ENCODE results near the gene KRTAP17-1.

KRTAP17-1 gene

DNA sequence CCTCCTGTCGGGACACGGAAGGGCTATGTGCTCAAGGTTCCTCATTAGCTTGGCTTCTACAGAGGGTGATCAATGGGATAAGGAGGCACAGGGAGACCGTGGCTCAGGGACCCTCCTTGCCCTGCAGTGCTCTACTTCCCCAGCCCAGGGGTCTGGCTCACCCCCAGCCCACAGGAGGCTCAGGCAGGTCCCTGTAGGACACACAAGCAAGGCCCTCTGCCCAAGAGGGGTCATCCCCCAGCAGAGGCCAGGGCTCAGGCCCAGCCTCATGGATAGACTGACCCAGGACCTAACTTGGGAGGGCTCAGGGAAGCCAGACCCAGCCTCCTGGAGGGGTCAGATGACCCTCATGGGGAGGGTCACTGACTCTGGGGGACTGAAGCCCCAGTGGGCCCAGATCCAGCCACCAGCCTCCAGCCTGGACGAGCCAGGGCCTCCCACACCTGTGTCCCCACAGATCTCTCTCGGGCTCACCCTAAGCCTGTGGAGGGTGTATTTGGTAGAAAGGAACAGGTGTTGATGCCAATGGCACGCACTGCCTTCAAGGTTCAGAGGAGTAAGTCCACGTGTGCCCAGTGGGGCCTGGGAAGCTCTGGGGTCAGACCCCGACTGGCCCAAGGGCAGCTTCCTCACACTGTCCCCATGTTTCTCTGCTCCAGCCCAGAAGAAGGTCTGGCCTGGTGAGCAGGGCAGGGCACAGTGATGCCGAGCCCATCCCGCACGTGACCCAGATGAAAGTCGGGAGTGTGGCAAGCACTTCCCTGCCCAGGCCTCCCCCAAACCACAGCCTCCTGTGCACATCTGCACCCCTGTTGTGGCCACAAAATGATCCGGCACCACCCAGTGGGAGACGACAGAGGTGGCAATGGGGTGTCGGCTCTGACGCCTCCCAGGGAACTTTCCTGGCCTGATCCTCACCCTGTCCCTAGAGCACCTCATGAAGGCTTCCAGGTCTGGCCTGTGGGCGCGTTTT, 10.9 kb upstream of the KRTAP17-1 start:
- no peaks in the 10 kb centered on the region for H3K4me1 Mint-ChIP-seq (ENCODE audit: low read depth)
- no peak overlapping the region for H3K4me3 Mint-ChIP-seq
- no peak for DNase-seq (ENCODE audit: low spot score)
- no peaks in the 10 kb centered on the region for H3K9me3 Mint-ChIP-seq
- no peaks in the 10 kb centered on the region for H3K36me3 Mint-ChIP-seq (ENCODE audit: low read depth)
- H3K27me3 Mint-ChIP-seq (ENCODE audit: low read depth): no peaks in the 10 kb centered on the region
- H3K27ac Mint-ChIP-seq: no peak overlapping the region

DNA sequence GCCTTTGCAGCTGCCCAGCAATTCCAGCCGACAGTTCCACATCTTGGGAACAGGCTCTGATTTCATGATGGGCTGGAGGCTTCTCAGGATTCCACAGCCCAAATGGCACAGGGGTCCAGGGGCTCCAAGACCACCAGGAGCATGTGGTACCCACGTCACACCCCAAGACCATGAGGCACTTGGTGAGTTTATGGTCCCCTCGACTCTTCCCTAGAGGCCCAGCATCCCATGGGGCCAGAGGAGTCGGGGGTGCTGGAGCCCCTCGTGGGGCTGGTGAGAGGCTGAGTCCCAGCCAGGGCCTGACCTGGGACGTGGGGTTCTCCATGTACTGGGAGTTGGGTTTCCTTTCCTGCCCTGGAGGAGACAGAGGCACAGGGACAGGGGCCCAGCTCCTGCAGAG, 10.1 kb upstream of the KRTAP17-1 start:
- Mint-ChIP-seq H3K4me3 (no peak overlapping the region), H3K36me3 (ENCODE audit: low read depth) (no peaks in the 10 kb centered on the region), H3K27ac (no peak overlapping the region), H3K4me1 (ENCODE audit: low read depth) (no peaks in the 10 kb centered on the region), H3K9me3 (no peaks in the 10 kb centered on the region), H3K27me3 (ENCODE audit: low read depth) (no peaks in the 10 kb centered on the region)
- DNase-seq (ENCODE audit: low spot score): no peak

DNA sequence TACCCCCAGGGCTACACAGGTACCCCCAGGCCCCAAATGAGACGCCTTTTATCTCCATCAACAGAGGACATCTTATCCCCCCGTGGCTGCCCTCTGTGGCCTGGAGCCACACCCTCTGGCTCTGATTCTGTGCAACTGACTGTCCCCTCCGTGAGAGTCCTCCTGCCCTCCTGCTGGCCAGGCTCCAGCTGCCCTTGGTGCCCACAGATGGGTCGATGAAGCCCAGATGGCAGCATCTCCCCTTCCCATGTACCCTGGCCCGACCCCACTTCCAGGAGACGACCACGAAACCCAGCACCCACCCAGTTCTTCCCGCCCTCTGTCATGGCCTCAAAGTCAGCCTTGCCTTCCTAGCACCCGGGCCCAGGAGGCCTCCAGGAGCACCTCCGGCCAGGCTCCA, 9.6 kb upstream of the KRTAP17-1 start:
- no peak overlapping the region for H3K4me3 Mint-ChIP-seq
- no peaks in the 10 kb centered on the region for H3K36me3 Mint-ChIP-seq (ENCODE audit: low read depth)
- peaks cover under 1% of the 10 kb centered on the region for H3K27me3 Mint-ChIP-seq (ENCODE audit: low read depth)
- DNase-seq (ENCODE audit: low spot score): no peak
- H3K27ac Mint-ChIP-seq: no peak overlapping the region
- H3K4me1 Mint-ChIP-seq (ENCODE audit: low read depth): no peaks in the 10 kb centered on the region
- no peaks in the 10 kb centered on the region for H3K9me3 Mint-ChIP-seq

DNA sequence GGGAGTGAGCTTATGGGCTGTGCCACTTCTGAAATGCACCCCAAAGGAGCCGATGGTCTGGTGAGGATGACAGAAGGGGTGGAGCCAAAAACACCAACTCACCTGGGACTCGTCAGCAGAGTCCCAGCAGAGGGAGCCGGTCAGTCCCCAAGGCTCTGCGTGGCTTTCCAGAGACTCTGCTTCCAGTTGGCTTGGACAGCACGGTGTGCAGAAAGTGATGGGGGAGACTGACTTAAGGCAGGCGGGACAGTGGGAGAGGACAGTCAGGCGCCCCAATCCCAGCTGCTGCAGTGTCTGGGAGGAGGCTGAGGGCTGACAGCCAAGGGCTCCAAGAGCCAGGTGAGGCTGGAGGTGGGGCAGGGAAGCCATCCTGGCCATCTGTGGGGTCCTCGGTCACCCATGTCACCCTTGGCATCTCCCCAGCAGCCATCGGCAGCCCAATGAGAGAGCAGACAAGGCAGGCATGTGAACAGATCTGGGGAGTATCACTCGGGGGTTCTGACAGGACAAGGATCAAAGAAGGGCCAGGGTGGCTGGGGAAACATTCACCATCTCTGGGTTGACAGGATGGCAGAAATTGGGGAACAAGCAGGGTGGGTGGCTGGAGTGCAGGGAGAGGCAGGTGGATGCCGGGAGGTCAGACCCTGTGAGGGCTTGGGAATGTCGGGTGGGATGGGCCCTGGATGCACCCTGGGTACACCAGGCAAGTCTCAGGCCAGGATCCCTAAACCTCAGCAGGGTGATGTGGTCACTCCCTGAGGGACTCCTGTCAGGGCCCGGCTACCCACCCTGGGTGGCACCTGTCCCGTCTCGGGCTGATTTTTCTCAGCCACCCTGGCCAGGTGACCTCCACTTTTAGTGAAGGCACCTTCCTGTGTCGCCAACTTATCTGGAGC, 8.9 kb upstream of the KRTAP17-1 start:
- H3K27me3 Mint-ChIP-seq (ENCODE audit: low read depth): peaks cover 3% of the 10 kb centered on the region
- no peak overlapping the region for H3K27ac Mint-ChIP-seq
- H3K4me1 Mint-ChIP-seq (ENCODE audit: low read depth): no peaks in the 10 kb centered on the region
- DNase-seq (ENCODE audit: low spot score): no peak
- no peak overlapping the region for H3K4me3 Mint-ChIP-seq
- no peaks in the 10 kb centered on the region for H3K36me3 Mint-ChIP-seq (ENCODE audit: low read depth)
- H3K9me3 Mint-ChIP-seq: no peaks in the 10 kb centered on the region

DNA sequence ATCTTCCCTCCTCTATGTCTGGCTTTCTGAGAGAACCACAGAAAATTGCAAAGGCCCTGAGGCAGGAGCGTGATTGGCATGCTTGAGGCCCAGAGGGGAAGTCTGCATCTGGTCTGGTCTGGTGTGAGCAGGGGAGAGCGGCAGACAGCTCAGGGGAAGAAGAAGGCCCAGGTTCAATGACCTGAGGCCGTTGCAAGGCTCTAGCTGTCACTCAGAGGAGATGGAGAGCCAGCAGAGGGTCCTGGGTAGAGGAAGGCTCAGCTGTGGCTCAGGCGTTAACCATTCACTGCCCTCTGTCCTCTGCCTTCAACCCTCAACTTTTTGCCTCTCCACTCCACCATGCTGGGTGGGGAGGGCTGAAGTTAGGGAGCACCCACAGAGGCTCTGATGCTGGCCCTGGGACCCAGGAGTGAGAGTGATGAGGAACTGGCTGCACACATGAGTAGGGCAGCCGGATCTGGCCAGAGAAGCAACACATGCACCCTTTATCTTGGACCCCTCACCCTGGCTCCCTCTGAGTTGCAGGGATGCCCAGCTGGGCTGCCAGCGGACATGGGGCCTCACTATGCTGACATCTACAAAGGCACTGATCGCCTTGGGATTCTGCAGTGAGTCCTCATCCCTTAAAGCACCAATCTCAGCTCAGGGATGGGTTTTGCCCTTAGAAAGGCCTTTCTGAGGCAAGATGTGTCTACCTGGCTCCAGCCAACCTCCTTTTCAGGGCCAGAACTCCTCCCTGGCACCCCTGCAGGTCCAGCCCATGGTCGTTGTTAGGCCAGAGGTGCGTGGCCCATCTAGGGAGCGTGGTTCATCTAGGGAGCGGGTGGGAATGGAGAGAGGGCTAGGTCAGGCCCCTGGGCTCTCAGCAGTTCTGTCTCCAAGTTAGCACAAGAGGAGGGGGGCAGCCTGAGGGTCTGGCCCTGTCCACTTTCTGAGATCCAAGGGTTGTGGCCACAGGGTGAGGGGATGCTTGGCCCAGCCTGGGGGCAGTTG, 7.7 kb upstream of the KRTAP17-1 start:
- Mint-ChIP-seq H3K9me3 (no peaks in the 10 kb centered on the region), H3K4me3 (no peak overlapping the region), H3K27me3 (ENCODE audit: low read depth) (peaks cover 5% of the 10 kb centered on the region), H3K27ac (no peak overlapping the region), H3K4me1 (ENCODE audit: low read depth) (no peaks in the 10 kb centered on the region), H3K36me3 (ENCODE audit: low read depth) (no peaks in the 10 kb centered on the region)
- no peak for DNase-seq (ENCODE audit: low spot score)

DNA sequence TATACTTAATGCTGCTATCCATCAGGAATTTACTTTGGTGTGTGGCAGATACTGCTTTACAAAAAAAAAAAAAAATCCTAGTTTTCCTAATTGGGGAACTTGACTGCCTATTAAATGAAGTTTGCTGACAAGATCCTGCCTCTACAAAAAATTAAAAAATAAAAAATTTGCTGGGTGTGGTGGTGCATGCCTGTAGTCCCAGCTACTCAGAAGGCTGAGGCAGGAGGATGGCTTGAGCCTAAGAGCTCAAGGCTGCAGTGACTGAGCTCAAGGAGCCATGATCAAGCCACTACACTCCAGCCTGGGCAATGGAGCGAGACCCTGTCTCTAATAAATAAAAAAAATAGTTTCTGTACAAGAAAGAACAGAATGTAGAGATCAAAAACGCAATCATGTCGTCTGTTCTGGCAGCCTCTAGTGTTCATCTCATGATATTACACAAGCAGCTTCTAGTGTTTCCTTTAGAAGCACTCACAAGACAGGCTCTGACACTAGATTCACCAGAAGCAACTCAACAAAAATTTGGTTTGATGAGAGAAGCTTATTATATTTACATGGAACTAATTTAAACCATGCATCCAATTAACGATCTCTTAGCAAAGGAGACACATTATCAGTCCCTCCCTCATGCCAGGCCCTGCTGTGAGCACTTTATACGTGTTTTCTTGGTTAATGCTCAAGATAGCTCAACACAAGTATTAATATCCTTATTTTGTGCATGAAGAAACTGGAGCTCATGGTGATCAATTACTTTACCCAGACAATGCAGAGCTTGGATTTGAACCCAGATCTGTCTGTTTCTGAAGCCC, 6.8 kb upstream of the KRTAP17-1 start:
- Mint-ChIP-seq H3K27me3 (ENCODE audit: low read depth) (peaks cover 7% of the 10 kb centered on the region), H3K27ac (no peak overlapping the region), H3K4me3 (no peak overlapping the region), H3K36me3 (ENCODE audit: low read depth) (no peaks in the 10 kb centered on the region), H3K9me3 (no peaks in the 10 kb centered on the region), H3K4me1 (ENCODE audit: low read depth) (no peaks in the 10 kb centered on the region)
- DNase-seq (ENCODE audit: low spot score): no peak

DNA sequence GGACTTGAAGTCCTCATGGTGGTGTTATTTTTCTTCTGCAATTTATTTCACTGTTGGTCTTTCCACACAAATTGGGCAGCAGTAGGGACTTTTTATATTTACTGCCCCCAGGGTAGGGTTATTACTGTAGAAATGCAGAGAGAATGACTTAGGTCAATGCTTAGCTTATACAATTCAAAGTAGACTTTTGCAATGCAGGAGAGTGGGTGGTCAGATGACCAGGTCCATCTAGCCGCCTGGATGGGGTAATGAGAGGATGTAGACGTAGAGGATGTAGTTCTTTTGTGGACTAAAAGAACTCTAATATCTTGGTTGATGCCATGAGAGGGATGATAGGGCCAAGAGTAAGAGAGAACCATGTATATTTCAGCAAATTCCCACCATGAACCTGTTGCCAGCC, 2.7 kb upstream of the KRTAP17-1 start:
- Mint-ChIP-seq H3K9me3 (no peaks in the 10 kb centered on the region), H3K27ac (no peak overlapping the region), H3K4me3 (no peak overlapping the region), H3K4me1 (ENCODE audit: low read depth) (no peaks in the 10 kb centered on the region), H3K27me3 (ENCODE audit: low read depth) (peaks cover 10% of the 10 kb centered on the region), H3K36me3 (ENCODE audit: low read depth) (no peaks in the 10 kb centered on the region)
- DNase-seq (ENCODE audit: low spot score): no peak

DNA sequence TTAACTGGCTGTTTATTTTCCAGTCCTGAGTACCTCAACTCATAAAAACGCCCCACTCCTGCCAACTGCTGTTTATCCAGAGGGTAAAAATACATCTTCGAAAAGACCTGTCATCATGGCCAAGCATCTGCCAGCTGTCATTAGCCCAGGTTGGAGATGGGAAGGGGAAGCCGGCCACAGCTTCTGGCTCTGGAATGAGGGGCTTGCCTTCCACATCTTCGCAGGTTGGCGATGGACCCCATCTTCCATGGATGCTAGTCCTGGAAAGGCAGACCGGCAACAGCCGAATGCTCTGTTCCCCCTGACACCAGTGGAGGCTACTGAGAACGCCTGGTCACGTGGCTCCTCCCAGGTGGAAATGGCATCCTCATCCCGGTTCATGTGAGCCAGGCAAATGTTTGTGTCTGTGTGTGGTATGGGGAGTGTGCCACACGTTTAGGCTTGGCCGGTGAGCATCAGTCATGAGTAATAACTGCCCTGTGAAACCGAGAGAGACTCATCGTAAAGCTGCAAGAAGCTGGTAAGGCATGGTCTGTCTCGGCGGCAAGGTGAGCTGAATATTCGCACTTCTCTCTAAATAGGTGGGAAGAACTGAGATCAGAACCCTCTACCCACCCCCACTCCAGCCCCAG, 420 bp upstream of the KRTAP17-1 start:
- Mint-ChIP-seq H3K4me3 (no peak overlapping the region), H3K9me3 (no peaks in the 10 kb centered on the region), H3K36me3 (ENCODE audit: low read depth) (no peaks in the 10 kb centered on the region), H3K27me3 (ENCODE audit: low read depth) (peaks cover 11% of the 10 kb centered on the region), H3K27ac (no peak overlapping the region), H3K4me1 (ENCODE audit: low read depth) (peaks cover 3% of the 10 kb centered on the region)
- no peak for DNase-seq (ENCODE audit: low spot score)

DNA sequence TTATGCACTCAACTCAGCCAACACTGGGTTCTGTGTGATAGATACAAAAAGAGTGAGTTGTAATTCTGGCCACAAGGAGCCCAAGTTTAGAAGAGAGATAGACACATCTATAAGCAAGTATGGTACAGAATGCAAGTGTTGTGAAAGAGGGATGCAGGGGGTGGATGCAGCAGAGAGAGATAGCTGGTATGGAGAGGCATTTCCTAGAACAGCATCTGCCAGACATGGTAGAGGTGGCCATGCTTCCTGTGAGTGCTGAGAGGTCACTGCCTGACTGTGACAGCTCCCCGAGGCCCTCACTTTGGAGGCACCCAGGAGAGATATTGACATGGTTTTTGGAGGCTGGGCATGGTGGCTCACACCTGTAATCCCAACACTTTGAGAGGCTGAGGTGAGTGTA, 4.4 kb downstream of the KRTAP17-1 start:
- DNase-seq (ENCODE audit: low spot score): no peak
- Mint-ChIP-seq H3K36me3 (ENCODE audit: low read depth) (no peaks in the 10 kb centered on the region), H3K9me3 (no peaks in the 10 kb centered on the region), H3K4me1 (ENCODE audit: low read depth) (peaks cover 27% of the 10 kb centered on the region), H3K27me3 (ENCODE audit: low read depth) (peaks cover 4% of the 10 kb centered on the region), H3K4me3 (no peak overlapping the region), H3K27ac (no peak overlapping the region)

DNA sequence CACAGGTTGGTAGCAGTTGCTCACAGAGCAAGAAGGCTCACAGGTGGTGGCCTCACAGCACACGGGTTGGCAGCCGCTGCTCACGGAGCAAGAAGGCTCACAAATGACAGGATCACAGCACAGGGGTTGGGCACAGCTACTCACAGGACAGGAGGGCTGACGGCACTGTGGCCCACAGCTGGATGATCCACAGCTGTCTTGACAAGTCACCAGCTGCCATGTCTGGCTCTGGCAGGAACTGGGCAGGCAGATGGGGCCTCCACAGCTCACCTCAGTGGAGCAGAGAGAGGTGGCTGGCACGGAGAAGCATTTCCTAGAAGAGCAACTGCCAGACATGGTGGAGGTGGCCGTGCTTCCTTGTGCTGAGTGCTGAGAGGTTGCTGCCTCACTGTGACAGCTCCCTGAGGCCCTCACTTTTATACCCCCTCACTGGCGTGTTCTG, 6.6 kb downstream of the KRTAP17-1 start, which contains the start of gene KRTAP16-1:
Gene KRTAP16-1, minus strand, starts transcription at position 392 of the 442 bp plus-strand sequence. Its CDS starts 56 bp downstream, at position 336.
- Mint-ChIP-seq H3K4me1 (ENCODE audit: low read depth) (peaks cover 27% of the 10 kb centered on the region), H3K9me3 (no peaks in the 10 kb centered on the region), H3K4me3 (peak within 1 kb of the TSS; percentile 55), H3K27ac (peak within 1 kb of the TSS; percentile 42), H3K36me3 (ENCODE audit: low read depth) (no peaks in the 10 kb centered on the region), H3K27me3 (ENCODE audit: low read depth) (peaks cover 4% of the 10 kb centered on the region)
- DNase-seq (ENCODE audit: low spot score): no peak

DNA sequence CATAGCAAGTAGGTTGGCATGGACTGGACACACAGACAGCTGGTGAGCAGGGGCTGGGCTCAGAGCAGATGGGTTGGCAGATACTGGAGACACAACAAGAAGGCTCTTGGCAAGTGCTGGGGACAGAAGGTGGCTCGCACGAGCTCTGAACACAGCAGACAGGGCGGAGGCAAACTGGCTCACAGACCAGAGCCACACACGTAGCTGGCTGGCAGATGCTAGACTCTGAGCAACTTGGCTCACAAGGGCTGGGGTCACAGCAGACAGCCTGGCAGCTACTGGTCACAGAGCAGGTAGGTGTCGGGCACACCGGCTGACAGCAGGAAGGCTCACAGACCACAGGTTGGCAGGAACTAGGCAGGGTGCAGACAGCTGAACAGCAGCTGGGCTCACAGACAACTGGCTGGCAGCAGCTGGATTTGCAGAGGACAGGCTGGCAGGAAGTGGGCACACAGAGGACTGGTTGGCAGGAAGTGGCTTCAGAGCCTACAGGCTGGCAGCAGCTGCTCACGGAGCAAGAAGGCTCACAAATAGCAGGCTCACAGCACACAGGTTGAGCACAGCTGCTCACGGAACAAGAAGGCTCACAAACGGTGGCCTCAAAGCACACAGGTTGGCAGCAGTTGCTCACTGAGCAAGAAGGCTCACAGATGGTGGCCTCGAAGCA, 7.1 kb downstream of the KRTAP17-1 start:
- no peaks in the 10 kb centered on the region for H3K36me3 Mint-ChIP-seq (ENCODE audit: low read depth)
- peak overlapping the region; percentile 55 for H3K4me3 Mint-ChIP-seq

DNA sequence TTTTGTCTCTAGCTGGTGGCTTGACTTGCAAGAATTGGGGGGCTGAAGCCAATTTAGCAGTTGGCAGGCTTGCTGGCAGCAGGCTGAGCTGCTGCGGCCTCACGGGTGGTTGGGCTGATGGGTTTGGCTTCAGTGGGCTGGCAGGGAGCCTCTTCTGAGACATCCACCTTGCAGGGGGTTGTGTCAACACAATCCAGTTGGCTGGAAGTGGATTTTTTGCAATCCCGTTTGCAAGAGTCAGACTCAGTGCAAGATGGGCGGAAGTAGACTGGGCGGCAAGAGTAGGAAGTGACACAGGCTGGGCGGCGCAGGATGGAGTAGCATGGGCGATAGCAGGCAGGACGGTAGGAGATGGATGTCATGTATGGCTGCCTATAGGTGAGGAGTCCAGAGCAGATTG, 7.9 kb downstream of the KRTAP17-1 start:
- Mint-ChIP-seq H3K27me3 (ENCODE audit: low read depth) (peaks cover 4% of the 10 kb centered on the region), H3K9me3 (no peaks in the 10 kb centered on the region), H3K27ac (peak overlapping the region; percentile 42), H3K4me3 (no peak overlapping the region), H3K4me1 (ENCODE audit: low read depth) (peaks cover 27% of the 10 kb centered on the region), H3K36me3 (ENCODE audit: low read depth) (no peaks in the 10 kb centered on the region)
- DNase-seq (ENCODE audit: low spot score): no peak

More for the DNA sequence above, 7.1 kb downstream of the KRTAP17-1 start:
- Mint-ChIP-seq H3K4me1 (ENCODE audit: low read depth) (peaks cover 27% of the 10 kb centered on the region), H3K27ac (peak overlapping the region; percentile 42), H3K9me3 (no peaks in the 10 kb centered on the region), H3K27me3 (ENCODE audit: low read depth) (peaks cover 4% of the 10 kb centered on the region)
- no peak for DNase-seq (ENCODE audit: low spot score)

All from T-helper 2 cell treated with Interferon-gamma antibody and Interleukin-4, amounts not matched to agents 5 μg/mL and 100 μg/mL, for 36 hours (primary cell).